HEK293 (cell line): ENCODE results near the gene MMAB.

Source experiments
- CTCF ChIA-PET: fragments of 350-600 bp; formaldehyde crosslinking; extraction: SDS; loops from one replicate; lab custom pipeline; 2021; ENCODE audit warnings: antibody characterized with exemption; lab: Yijun Ruan, JAX
- POLR2A ChIA-PET: fragments of 300-600 bp; formaldehyde crosslinking; extraction: SDS; loops from one replicate; lab custom pipeline; 2020; ENCODE audit warnings: antibody characterized with exemption, inconsistent platforms; lab: Yijun Ruan, JAX
- H3K27ac ChIP-seq: fragments of 200-500 bp; sonication (Bioruptor generic); 2 replicates; pipeline ENCODE4 v1.5.1; 2014; ENCODE audit warnings: low read depth, low read length, control low read depth, inconsistent platforms; ENCODE audit errors: extremely low read depth
- H3K36me3 ChIP-seq, 2 experiments: fragments of 200-500 bp in 1 of 2; sonication (Bioruptor generic) in 1 of 2; 1 replicate in 1 of 2; 2 replicates in 1 of 2; pipeline ENCODE4 v1.5.1; 2014 to 2017; ENCODE audit warnings: inconsistent platforms in 2 of 2, low read length in 2 of 2; ENCODE audit not compliant: control insufficient read depth in 2 of 2, insufficient read depth in 1 of 2
- H3K4me1 ChIP-seq: fragments of 200-500 bp; sonication (Bioruptor generic); 2 replicates; pipeline ENCODE4 v1.5.1; 2014; ENCODE audit warnings: mild to moderate bottlenecking, low read length, inconsistent platforms; ENCODE audit not compliant: control insufficient read depth, insufficient read depth
- H3K4me3 ChIP-seq: 2 replicates; pipeline ENCODE4 v1.5.1; 2011; ENCODE audit warnings: low read depth, mild to moderate bottlenecking, control low read depth, low read length, moderate library complexity
- H3K9me3 ChIP-seq: fragments of 200-500 bp; sonication (Bioruptor generic); 2 replicates; pipeline ENCODE4 v1.5.1; 2014; ENCODE audit warnings: low read depth, low read length, inconsistent platforms; ENCODE audit not compliant: control insufficient read depth, insufficient read depth
- BCL6B ChIP-seq: fragments of 450-650 bp; formaldehyde crosslinking; IDR thresholded peaks from 2 replicates; pipeline ENCODE4 v1.5.1; 2017; ENCODE audit warnings: missing biosample characterization, missing genetic modification characterization
- PRDM1 ChIP-seq: fragments of 450-650 bp; formaldehyde crosslinking; IDR thresholded peaks from 2 replicates; pipeline ENCODE4; 2016; ENCODE audit warnings: missing biosample characterization, missing genetic modification characterization
- SCRT1 ChIP-seq: fragments of 450-650 bp; formaldehyde crosslinking; IDR thresholded peaks from 2 replicates; pipeline ENCODE4 v1.5.1; 2016; ENCODE audit warnings: missing biosample characterization, missing genetic modification characterization, borderline replicate concordance
- SCRT2 ChIP-seq: fragments of 450-650 bp; formaldehyde crosslinking; IDR thresholded peaks from 2 replicates; pipeline ENCODE4 v1.5.1; 2016; ENCODE audit warnings: missing biosample characterization, missing genetic modification characterization
- TSHZ1 ChIP-seq: fragments of 450-650 bp; formaldehyde crosslinking; IDR thresholded peaks from 2 replicates; pipeline ENCODE4 v1.5.1; 2016; ENCODE audit warnings: missing biosample characterization, missing genetic modification characterization, borderline replicate concordance
- ZFP3 ChIP-seq: fragments of 450-650 bp; formaldehyde crosslinking; IDR thresholded peaks from 2 replicates; pipeline ENCODE4 v1.5.1; 2016; ENCODE audit warnings: low read depth, missing biosample characterization, missing genetic modification characterization
- ZIC2 ChIP-seq: fragments of 450-650 bp; formaldehyde crosslinking; IDR thresholded peaks from 2 replicates; pipeline ENCODE4 v1.5.1; 2016; ENCODE audit warnings: missing biosample characterization, missing genetic modification characterization
- ZNF274 ChIP-seq, 2 experiments: fragments of 200-500 bp in 1 of 2; fragments of 450-650 bp in 1 of 2; sonication (Bioruptor generic) in 1 of 2; formaldehyde crosslinking in 1 of 2; IDR thresholded peaks; 2 replicates each; pipeline versions ENCODE4 v1.5.1 to v1.6.1; 2014 to 2016; ENCODE audit warnings: borderline replicate concordance in 1 of 2, inconsistent platforms in 1 of 2, low read length in 1 of 2, missing biosample characterization in 1 of 2, missing genetic modification characterization in 1 of 2
- ZNF302 ChIP-seq: fragments of 450-650 bp; formaldehyde crosslinking; IDR thresholded peaks from 2 replicates; pipeline ENCODE4 v1.5.1; 2016; ENCODE audit warnings: missing biosample characterization, missing genetic modification characterization, low read depth
- ZNF341 ChIP-seq: fragments of 450-650 bp; formaldehyde crosslinking; IDR thresholded peaks from 2 replicates; pipeline ENCODE4; 2016; ENCODE audit warnings: low read depth, missing biosample characterization, missing genetic modification characterization
- ZNF416 ChIP-seq: fragments of 450-650 bp; formaldehyde crosslinking; IDR thresholded peaks from 2 replicates; pipeline ENCODE4 v1.5.1; 2016; ENCODE audit warnings: missing biosample characterization, missing genetic modification characterization
- ZNF501 ChIP-seq: fragments of 450-650 bp; formaldehyde crosslinking; IDR thresholded peaks from 2 replicates; pipeline ENCODE4 v1.5.1; 2016; ENCODE audit warnings: missing biosample characterization, missing genetic modification characterization
- ZNF596 ChIP-seq: fragments of 450-650 bp; IDR thresholded peaks from 2 replicates; pipeline ENCODE4 v1.5.0; 2018; ENCODE audit warnings: missing biosample characterization, mild to moderate bottlenecking, missing genetic modification characterization, moderate library complexity
- ZNF621 ChIP-seq: fragments of 450-650 bp; formaldehyde crosslinking; IDR thresholded peaks from 2 replicates; pipeline ENCODE4 v1.5.1; 2017; ENCODE audit warnings: missing biosample characterization, missing genetic modification characterization
- ZNF707 ChIP-seq: fragments of 450-650 bp; formaldehyde crosslinking; IDR thresholded peaks from 2 replicates; pipeline ENCODE4 v1.5.1; 2016; ENCODE audit warnings: missing biosample characterization, missing genetic modification characterization
- ZNF747 ChIP-seq: fragments of 450-650 bp; formaldehyde crosslinking; IDR thresholded peaks from 2 replicates; pipeline ENCODE4 v1.5.1; 2016; ENCODE audit warnings: missing biosample characterization, missing genetic modification characterization
- ZSCAN16 ChIP-seq: fragments of 450-650 bp; formaldehyde crosslinking; IDR thresholded peaks from 2 replicates; pipeline ENCODE4 v1.5.1; 2016; ENCODE audit warnings: missing biosample characterization, missing genetic modification characterization
- TF ChIP-seq, protein P1 (sequence below): fragments of 450-650 bp; formaldehyde crosslinking; IDR thresholded peaks from 2 replicates; pipeline ENCODE4 v1.5.1; 2016; ENCODE audit warnings: missing biosample characterization, missing genetic modification characterization

Gene MMAB

DNA sequence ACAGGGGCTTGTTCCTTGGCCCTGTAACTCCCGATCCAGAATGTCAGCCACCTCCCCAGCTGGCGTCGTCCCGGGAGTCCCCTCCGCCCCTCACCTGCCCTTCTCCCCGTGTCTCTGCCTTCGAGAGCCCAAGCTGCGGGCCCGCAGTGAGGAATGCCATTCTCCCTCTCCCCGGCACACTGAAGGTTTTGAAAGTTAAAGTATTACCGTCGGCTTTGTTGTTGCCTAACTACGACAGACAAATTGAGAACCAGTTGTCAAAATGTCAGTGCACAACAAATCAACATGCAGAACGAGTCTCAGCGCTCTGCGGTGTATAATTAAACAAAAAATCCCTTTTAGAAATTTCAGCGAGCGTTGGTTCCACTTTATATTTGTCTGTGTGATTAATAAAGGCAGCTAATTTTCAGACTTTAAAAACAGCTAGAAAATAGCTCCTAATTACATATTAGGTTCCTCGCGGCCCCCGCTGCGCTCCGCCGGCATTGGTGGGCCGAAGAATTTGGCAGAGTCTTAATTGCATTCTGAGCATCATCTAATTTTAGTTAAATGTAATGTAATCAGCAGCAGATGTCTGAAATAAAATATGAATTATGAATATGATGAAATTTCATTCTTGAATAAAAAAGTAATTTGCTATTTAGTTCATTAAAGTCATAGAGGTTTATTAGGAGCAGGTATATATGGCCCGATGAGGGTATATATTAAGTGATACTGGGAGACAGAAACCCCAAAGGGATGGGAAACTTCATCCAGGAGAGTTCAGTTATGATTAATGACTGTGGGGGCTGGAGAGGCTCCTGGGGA lies 40.5 kb upstream of the MMAB start:
- Histone ChIP-seq H3K27ac (no peak overlapping the region), H3K4me3 (no peak overlapping the region), H3K36me3 (no peaks in the 10 kb centered on the region), H3K9me3 (no peaks in the 10 kb centered on the region), H3K4me1 (no peaks in the 10 kb centered on the region)
- TF ChIP-seq SCRT1 (tag by site-specific recombination) (no peak), ZNF747 (tag by site-specific recombination) (no peak), ZNF416 (tag by site-specific recombination) (no peak), PRDM1 (tag by site-specific recombination) (no peak), ZSCAN16 (tag by site-specific recombination) (no peak), BCL6B (tag by site-specific recombination) (no peak), ZNF302 (no peak), ZNF274 (IDR thresholded peaks at IDR 0.05; ENCODE audit: low read length) (no peak), ZNF274 (tag by site-specific recombination; IDR thresholded peaks at IDR 0.05; ENCODE audit: borderline replicate concordance) (no peak), ZFP3 (tag by site-specific recombination) (no peak), ZNF621 (no peak), ZNF501 (no peak), ZNF596 (tag by site-specific recombination) (no peak)
- TF ChIP-seq, protein P1, sequence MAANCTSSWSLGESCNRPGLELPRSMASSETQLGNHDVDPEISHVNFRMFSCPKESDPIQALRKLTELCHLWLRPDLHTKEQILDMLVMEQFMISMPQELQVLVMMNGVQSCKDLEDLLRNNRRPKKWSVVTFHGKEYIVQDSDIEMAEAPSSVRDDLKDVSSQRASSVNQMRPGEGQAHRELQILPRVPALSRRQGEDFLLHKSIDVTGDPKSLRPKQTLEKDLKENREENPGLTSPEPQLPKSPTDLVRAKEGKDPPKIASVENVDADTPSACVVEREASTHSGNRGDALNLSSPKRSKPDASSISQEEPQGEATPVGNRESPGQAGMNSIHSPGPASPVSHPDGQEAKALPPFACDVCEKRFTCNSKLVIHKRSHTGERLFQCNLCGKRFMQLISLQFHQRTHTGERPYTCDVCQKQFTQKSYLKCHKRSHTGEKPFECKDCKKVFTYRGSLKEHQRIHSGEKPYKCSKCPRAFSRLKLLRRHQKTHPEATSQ (tag by site-specific recombination): no peak
- ChIA-PET CTCF (interaction anchor here (1.4 to 2.1 kb wide), 2 partner anchors 9 to 16 kb away, joined by 5 to 12 read pairs; no protein-coding TSS in a partner anchor), POLR2A (no interaction called here)

DNA sequence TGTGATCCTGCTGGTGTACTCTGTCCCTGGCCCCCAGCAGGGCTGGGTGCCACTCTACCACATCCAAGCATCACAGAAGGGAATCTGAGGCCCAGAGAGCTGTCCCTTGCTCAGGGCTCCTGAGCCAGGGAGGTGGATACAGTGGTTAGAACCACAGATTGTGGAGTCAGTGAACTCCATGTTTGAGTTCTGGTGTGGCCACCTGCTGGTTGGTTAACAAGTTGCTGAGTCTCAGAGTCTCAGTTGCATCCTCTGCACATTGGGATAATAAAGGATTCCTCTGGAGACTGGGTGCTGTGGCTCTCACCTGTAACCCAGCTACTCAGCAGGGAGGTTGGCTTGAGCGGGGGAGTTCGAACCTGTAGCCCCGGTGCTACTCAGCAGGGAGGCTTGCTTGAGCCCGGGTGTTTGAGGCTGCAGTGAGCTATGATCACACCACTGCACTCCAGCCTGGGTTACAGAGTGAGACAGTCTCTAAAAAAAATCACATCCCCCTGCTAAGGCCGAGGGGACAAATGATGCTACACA lies 39.7 kb upstream of the MMAB start:
- H3K27ac ChIP-seq: no peak overlapping the region
- ChIA-PET POLR2A (no interaction called here), CTCF (interaction anchor here (1.4 to 2.1 kb wide), 2 partner anchors 10 to 15 kb away, joined by 5 to 12 read pairs; no protein-coding TSS in a partner anchor)
- H3K9me3 ChIP-seq: no peaks in the 10 kb centered on the region
- no peaks in the 10 kb centered on the region for H3K36me3 ChIP-seq
- peak; percentile 44; the same call in 1 of the 2 replicates for TF ChIP-seq ZNF341 (tag by site-specific recombination)
- no peak for TF ChIP-seq TSHZ1
- peak; percentile 38; the same call in 1 of the 2 replicates for TF ChIP-seq SCRT2 (tag by site-specific recombination)
- TF ChIP-seq ZIC2 (tag by site-specific recombination): peak; percentile 61
- TF ChIP-seq ZNF707: no peak
- H3K4me3 ChIP-seq: no peak overlapping the region
- H3K4me1 ChIP-seq: no peaks in the 10 kb centered on the region
